NOMO-1 treated with dmso at 0.1 percent for 144 hours (cell line): ENCODE data around the gene KAZN.

Experiments
- DNase-seq: peaks from one replicate; lab custom pipeline; 2025; ENCODE audit not compliant: unreplicated experiment; lab: John Stamatoyannopoulos, UW

The KAZN gene

DNA sequence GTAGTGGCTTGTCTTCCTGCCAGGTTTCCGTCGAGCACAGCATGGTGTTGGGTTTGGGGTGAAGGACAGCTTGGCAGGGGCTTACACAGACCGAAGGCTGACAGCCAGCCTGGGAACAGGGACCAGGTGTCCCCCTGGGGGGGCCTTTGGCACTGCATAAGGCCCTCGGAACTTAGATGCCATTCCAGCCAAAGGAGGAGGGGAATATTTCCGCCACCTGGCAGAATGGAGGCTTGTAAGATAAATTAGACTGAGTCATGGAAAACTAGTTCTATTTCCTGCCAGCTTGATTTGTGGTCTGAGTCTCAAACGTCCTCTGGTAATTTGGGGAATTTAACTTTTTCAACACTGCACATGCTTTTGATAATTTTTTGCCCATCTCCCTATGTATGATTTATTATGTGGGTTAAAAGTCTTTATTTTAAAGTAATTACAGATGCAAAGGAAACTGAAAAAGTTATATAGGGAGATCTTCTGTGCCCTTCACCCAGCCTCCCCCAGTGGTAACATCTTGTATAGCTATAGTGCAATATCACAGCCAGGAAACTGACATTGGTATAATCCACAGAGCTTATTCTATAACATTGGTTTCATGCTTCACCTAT is 543.6 kb downstream of the KAZN start:
- no peak for DNase-seq

GRCh38 chr1:15145327-15145726 is 546.8 kb downstream of the KAZN start:
- DNase-seq, result no peak

DNA sequence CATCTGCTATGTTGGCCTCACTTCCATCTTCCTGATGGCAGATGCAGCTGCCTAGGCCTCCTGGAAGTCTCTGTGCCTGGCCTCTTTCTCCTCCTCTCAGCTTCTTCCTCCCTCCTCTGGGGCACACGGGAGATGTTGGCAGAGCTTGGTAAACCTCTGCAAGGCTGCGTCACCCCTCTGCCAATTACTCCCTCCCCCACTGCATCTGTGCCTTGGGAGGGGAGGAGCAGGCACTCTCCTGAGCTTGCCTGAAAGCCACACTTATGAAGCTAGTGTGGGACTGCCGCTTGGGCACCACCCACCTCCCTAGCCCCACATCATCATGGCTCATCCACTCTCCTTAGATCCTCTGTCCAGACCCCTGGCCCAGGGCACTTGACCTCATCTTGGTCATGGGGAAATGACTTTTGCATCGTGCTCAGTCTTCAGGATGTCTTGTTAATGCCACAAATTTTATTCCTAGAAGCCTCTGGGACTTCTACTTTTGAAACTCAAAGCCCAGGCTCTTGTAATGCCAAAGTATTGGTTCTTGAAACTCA is 547.7 kb downstream of the KAZN start:
- no peak for DNase-seq

GRCh38 chr1:15146971-15147376 is 548.5 kb downstream of the KAZN start:
- DNase-seq, result no peak

DNA sequence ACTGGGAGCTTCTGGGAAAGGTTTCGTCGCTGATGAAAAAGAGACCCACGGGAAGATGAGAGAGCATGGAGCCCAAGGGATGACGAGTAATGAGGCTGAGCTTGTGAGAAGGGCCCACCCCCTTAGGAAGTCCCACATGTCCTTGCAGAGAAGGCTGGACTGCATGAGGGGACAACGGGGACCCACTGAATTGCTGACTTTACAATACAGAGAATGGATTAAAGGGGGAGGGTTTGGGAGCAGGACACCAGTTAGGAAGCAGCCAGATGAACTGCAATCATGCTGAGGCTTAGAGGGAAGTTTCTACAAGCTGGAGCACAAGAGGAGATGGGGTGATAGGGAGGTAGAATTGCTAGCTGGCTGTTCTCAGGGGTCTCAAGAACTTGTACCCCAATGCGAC is 549.5 kb downstream of the KAZN start:
- no peak for DNase-seq

- DNase-seq, result no peak
Observed at GRCh38 chr1:15148475-15148874, 550.0 kb downstream of the KAZN start.

- no peak for DNase-seq
Observed at GRCh38 chr1:15148941-15149340, 550.5 kb downstream of the KAZN start.

GRCh38 chr1:15150376-15150775 is 551.9 kb downstream of the KAZN start:
- no peak for DNase-seq

- no peak for DNase-seq
Observed at GRCh38 chr1:15151377-15151806, 552.9 kb downstream of the KAZN start.

- DNase-seq, result no peak
Observed at GRCh38 chr1:15151871-15152270, 553.4 kb downstream of the KAZN start.

- no peak for DNase-seq
Observed at GRCh38 chr1:15152318-15153183, 554.1 kb downstream of the KAZN start.

DNA sequence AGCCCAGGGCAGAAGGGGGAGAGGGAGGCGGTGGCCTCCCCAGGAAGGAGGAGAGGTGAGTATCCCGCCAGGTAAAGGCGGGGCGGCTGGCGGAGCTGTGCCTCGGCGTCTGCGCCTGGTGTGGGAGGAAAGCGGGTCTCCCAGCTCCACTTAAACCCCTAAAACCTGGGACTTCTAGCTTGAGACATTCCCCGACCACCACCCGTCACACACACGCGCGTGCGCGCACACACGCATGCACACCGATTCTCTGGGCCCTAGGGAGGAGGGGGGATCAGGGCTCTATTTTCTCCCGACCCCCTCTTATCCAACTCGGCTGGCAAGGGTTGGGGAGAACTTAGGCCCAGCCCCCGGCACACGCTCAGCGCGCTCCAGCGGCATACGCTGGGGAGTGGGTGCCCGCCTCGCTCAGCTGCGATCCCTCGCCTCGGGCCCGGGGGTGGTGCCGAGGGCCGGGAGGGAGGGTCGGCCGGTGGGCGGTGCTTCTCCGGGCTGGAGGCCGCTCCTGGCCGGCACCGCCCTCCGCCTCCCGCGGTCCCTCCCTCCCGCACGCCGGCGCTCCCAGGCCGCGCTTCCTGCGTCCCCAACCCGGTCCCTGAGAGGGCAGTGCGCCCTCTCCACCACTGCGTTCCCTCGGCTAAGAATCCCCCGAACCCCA is 554.8 kb downstream of the KAZN start, which contains the start of gene TMEM51:
Gene TMEM51 (plus strand): TSS at position 564 of the 658 bp plus-strand sequence. CDS start 61,341 bp downstream, outside the sequence.
- DNase-seq, result no peak

DNA sequence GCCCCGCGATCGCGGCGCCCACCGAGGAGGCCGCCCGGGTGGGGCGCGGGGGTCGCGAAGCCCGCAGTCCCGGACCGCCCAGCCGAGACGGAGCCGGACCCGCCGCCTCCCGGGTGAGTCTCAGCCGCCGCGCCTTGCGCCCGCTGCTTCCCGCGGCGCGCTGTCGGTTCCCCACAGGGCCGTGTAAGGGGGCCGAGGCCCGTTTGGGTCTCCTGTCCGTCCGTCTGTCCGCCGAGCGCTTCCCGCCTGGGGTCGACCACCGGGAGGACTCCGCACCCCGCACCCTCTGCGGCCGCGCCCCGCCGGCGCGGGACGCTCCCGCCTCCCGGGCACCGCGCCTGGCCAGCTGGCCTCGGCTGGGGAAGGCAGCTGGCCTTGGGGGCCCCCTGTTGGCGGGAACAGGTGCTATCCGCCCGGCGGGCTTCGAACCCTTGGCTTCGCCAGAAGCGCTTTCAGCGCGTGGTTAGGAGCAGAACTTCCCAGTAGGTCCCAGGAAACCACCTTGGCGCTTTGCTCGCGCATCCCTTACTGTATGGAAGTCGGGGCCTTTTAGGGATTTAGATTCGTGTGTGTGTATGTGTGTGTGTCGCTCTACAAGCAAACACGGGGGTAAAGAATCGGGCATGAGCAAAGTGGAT is 555.5 kb downstream of the KAZN start:
- no peak for DNase-seq

DNA sequence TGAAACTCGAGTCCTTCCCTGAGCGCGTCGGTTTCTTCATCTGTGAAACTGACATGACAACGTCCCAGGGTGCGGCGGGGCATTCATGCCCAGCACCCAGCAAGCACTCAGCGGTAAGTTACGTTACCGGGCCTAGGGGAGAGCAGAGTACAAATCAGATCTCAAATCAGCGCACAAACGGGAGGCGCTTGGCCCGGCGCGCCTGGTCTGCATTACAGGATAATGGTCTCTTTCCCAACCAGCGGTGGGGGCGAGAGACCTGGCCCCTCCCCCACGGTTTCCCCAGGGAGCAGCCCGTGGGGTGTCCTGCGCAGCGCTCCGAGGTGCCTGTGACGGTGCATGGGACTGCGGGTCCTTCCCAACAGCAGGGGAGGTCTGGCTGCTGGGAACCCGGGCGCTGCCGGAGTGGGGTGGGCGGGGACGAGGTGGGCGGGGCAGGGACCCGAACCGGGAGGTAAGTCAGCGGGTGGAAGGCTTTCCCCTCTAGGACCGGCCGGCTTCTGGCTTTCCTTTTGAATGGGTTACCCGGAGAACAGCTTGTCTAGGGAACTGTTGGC is 556.1 kb downstream of the KAZN start:
- DNase-seq, result no peak

GRCh38 chr1:15155191-15155590 is 556.7 kb downstream of the KAZN start:
- no peak for DNase-seq

- DNase-seq, result no peak
Observed at GRCh38 chr1:15155888-15156741, 557.6 kb downstream of the KAZN start.

GRCh38 chr1:15156807-15157380 is 558.4 kb downstream of the KAZN start:
- DNase-seq, result no peak

GRCh38 chr1:15157524-15158399 is 559.3 kb downstream of the KAZN start:
- DNase-seq, result no peak
